SK-N-SH treated with all-trans-retinoic acid at 6 μM for 48 hours (cell line): ENCODE measurements around the gene HPCAL1.

Source experiments
- ATAC-seq: fragments of 200-7000 bp; cut with Tn5 transposase; 3 replicates; pipeline ENCODE4 v1.9.1; 2020; ENCODE audit warnings: mild to moderate bottlenecking, moderate library complexity
- ARNTL ChIP-seq: fragments of 450-650 bp; formaldehyde crosslinking; IDR thresholded peaks from 2 replicates; pipeline ENCODE4 v1.5.0; 2020; ENCODE audit warnings: low read depth, mild to moderate bottlenecking, moderate library complexity, borderline replicate concordance
- CSDC2 ChIP-seq: fragments of 250-450 bp; sonication (Bioruptor Pico); IDR thresholded peaks from 2 replicates; pipeline ENCODE4 v1.5.0; 2020; ENCODE audit warnings: mild to moderate bottlenecking, moderate library complexity
- ESRRG ChIP-seq: fragments of 250-450 bp; sonication (Bioruptor Pico); IDR thresholded peaks from 2 replicates; pipeline ENCODE4 v1.6.1; 2021; ENCODE audit warnings: mild to moderate bottlenecking
- GLIS3 ChIP-seq: fragments of 250-450 bp; sonication (Bioruptor Pico); IDR thresholded peaks from 2 replicates; pipeline ENCODE4 v1.5.0; 2020; ENCODE audit warnings: mild to moderate bottlenecking, moderate library complexity
- ISL1 ChIP-seq: fragments of 250-450 bp; sonication (Bioruptor Pico); IDR thresholded peaks from 2 replicates; pipeline ENCODE4 v2.1.2; 2022; ENCODE audit warnings: mild to moderate bottlenecking, moderate library complexity
- OSR1 ChIP-seq: fragments of 250-450 bp; sonication (Bioruptor Pico); IDR thresholded peaks from 2 replicates; pipeline ENCODE4 v1.8.0; 2022; ENCODE audit warnings: moderate library complexity, mild to moderate bottlenecking, inconsistent platforms
- PPARA ChIP-seq: fragments of 250-450 bp; sonication (Bioruptor Pico); IDR thresholded peaks from 2 replicates; pipeline ENCODE4 v1.5.0; 2020; ENCODE audit warnings: mild to moderate bottlenecking, borderline replicate concordance
- RARB ChIP-seq: fragments of 250-450 bp; sonication (Bioruptor Pico); IDR thresholded peaks from 2 replicates; pipeline ENCODE4 v1.8.0; 2021; ENCODE audit warnings: mild to moderate bottlenecking, moderate library complexity
- SNAI2 ChIP-seq: fragments of 250-450 bp; sonication (Bioruptor Pico); IDR thresholded peaks from 2 replicates; pipeline ENCODE4 v1.5.0; 2020; ENCODE audit warnings: mild to moderate bottlenecking, moderate library complexity
- TCF4 ChIP-seq: fragments of 250-450 bp; sonication (Bioruptor Pico); IDR thresholded peaks from 2 replicates; pipeline ENCODE4 v1.8.0; 2021; ENCODE audit warnings: mild to moderate bottlenecking, moderate library complexity, borderline replicate concordance
- TOX ChIP-seq: fragments of 250-450 bp; sonication (Bioruptor Pico); IDR thresholded peaks from 2 replicates; pipeline ENCODE4 v1.8.0; 2021; ENCODE audit warnings: mild to moderate bottlenecking, moderate library complexity, borderline replicate concordance
- ZC3H10 ChIP-seq: fragments of 250-450 bp; sonication (Bioruptor Pico); IDR thresholded peaks from 2 replicates; pipeline ENCODE4 v1.5.1; 2021; ENCODE audit warnings: mild to moderate bottlenecking, moderate library complexity
- ZFP3 ChIP-seq: fragments of 250-450 bp; sonication (Bioruptor Pico); IDR thresholded peaks from 2 replicates; pipeline ENCODE4 v1.5.0; 2020; ENCODE audit warnings: mild to moderate bottlenecking, moderate library complexity
- ZFP30 ChIP-seq: fragments of 450-650 bp; formaldehyde crosslinking; IDR thresholded peaks from 2 replicates; pipeline ENCODE4 v1.5.0; 2022; ENCODE audit warnings: mild to moderate bottlenecking, moderate library complexity
- ZNF565 ChIP-seq: fragments of 450-650 bp; formaldehyde crosslinking; conservative IDR thresholded peaks from 2 replicates; pipeline ENCODE4 v1.5.0; 2020; ENCODE audit warnings: low read depth, mild to moderate bottlenecking, moderate library complexity
- ZNF70 ChIP-seq: fragments of 450-650 bp; formaldehyde crosslinking; IDR thresholded peaks from 2 replicates; pipeline ENCODE4 v1.5.0; 2020; ENCODE audit warnings: mild to moderate bottlenecking, moderate library complexity
- ZNF8 ChIP-seq: fragments of 450-650 bp; formaldehyde crosslinking; IDR thresholded peaks from 2 replicates; pipeline ENCODE4 v1.5.0; 2020; ENCODE audit warnings: mild to moderate bottlenecking, moderate library complexity
- TF ChIP-seq, protein P1 (sequence below): fragments of 250-450 bp; sonication (Bioruptor Pico); IDR thresholded peaks from 2 replicates; pipeline ENCODE4 v1.5.1; 2021; ENCODE audit warnings: mild to moderate bottlenecking, moderate library complexity
- TF ChIP-seq, protein P2 (sequence below): fragments of 250-450 bp; sonication (Bioruptor Pico); IDR thresholded peaks from 2 replicates; pipeline ENCODE4 v1.5.0; 2020; ENCODE audit warnings: mild to moderate bottlenecking, moderate library complexity
- TF ChIP-seq, protein P3 (sequence below): fragments of 250-450 bp; sonication (Bioruptor Pico); IDR thresholded peaks from 2 replicates; pipeline ENCODE4 v1.8.0; 2021; ENCODE audit warnings: low read depth, mild to moderate bottlenecking, moderate library complexity, borderline replicate concordance
- TF ChIP-seq, protein P4 (sequence below): fragments of 250-450 bp; sonication (Bioruptor Pico); IDR thresholded peaks from 2 replicates; pipeline ENCODE4 v1.5.1; 2020; ENCODE audit warnings: low read depth, mild to moderate bottlenecking, moderate library complexity
- TF ChIP-seq, protein P5 (sequence below): fragments of 250-450 bp; sonication (Bioruptor Pico); IDR thresholded peaks from 2 replicates; pipeline ENCODE4 v1.8.0; 2020; ENCODE audit warnings: mild to moderate bottlenecking, moderate library complexity, borderline replicate concordance

HPCAL1 gene

DNA sequence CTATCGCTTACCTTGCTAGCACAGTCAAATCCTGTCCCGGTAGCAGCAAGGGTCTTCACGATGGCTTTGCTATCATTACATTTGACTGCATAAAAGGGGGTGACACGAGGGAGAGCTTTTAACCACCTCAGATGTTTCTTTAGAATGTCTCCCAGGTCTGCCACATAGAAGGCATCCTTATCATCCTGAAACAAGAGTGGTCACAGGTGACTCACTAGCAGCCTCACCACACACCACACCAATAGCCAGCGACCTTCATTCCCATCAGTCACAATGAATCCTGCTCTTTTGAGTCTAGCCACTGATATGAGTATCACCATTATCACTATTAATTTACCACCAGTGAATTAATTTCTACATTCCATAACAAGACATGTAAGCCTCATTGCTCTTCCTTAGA, 141.8 kb downstream of the HPCAL1 start:
- no peak for ATAC-seq
- TF ChIP-seq, protein P1, sequence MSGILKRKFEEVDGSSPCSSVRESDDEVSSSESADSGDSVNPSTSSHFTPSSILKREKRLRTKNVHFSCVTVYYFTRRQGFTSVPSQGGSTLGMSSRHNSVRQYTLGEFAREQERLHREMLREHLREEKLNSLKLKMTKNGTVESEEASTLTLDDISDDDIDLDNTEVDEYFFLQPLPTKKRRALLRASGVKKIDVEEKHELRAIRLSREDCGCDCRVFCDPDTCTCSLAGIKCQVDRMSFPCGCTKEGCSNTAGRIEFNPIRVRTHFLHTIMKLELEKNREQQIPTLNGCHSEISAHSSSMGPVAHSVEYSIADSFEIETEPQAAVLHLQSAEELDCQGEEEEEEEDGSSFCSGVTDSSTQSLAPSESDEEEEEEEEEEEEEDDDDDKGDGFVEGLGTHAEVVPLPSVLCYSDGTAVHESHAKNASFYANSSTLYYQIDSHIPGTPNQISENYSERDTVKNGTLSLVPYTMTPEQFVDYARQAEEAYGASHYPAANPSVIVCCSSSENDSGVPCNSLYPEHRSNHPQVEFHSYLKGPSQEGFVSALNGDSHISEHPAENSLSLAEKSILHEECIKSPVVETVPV, result no peak
- TF ChIP-seq ARNTL (CRISPR knock-in tag) (no peak), TOX (CRISPR knock-in tag) (no peak), ESRRG (CRISPR knock-in tag) (no peak), ZFP3 (no peak), RARB (no peak), PPARA (CRISPR knock-in tag) (no peak)
- TF ChIP-seq, protein P2, sequence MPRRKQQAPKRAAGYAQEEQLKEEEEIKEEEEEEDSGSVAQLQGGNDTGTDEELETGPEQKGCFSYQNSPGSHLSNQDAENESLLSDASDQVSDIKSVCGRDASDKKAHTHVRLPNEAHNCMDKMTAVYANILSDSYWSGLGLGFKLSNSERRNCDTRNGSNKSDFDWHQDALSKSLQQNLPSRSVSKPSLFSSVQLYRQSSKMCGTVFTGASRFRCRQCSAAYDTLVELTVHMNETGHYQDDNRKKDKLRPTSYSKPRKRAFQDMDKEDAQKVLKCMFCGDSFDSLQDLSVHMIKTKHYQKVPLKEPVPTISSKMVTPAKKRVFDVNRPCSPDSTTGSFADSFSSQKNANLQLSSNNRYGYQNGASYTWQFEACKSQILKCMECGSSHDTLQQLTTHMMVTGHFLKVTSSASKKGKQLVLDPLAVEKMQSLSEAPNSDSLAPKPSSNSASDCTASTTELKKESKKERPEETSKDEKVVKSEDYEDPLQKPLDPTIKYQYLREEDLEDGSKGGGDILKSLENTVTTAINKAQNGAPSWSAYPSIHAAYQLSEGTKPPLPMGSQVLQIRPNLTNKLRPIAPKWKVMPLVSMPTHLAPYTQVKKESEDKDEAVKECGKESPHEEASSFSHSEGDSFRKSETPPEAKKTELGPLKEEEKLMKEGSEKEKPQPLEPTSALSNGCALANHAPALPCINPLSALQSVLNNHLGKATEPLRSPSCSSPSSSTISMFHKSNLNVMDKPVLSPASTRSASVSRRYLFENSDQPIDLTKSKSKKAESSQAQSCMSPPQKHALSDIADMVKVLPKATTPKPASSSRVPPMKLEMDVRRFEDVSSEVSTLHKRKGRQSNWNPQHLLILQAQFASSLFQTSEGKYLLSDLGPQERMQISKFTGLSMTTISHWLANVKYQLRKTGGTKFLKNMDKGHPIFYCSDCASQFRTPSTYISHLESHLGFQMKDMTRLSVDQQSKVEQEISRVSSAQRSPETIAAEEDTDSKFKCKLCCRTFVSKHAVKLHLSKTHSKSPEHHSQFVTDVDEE (CRISPR knock-in tag), result no peak
- TF ChIP-seq, protein P3, sequence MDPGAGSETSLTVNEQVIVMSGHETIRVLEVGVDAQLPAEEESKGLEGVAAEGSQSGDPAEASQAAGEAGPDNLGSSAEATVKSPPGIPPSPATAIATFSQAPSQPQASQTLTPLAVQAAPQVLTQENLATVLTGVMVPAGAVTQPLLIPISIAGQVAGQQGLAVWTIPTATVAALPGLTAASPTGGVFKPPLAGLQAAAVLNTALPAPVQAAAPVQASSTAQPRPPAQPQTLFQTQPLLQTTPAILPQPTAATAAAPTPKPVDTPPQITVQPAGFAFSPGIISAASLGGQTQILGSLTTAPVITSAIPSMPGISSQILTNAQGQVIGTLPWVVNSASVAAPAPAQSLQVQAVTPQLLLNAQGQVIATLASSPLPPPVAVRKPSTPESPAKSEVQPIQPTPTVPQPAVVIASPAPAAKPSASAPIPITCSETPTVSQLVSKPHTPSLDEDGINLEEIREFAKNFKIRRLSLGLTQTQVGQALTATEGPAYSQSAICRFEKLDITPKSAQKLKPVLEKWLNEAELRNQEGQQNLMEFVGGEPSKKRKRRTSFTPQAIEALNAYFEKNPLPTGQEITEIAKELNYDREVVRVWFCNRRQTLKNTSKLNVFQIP (CRISPR knock-in tag), result no peak
- TF ChIP-seq, protein P4, sequence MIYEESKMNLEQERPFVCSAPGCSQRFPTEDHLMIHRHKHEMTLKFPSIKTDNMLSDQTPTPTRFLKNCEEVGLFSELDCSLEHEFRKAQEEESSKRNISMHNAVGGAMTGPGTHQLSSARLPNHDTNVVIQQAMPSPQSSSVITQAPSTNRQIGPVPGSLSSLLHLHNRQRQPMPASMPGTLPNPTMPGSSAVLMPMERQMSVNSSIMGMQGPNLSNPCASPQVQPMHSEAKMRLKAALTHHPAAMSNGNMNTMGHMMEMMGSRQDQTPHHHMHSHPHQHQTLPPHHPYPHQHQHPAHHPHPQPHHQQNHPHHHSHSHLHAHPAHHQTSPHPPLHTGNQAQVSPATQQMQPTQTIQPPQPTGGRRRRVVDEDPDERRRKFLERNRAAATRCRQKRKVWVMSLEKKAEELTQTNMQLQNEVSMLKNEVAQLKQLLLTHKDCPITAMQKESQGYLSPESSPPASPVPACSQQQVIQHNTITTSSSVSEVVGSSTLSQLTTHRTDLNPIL (CRISPR knock-in tag), result no peak

DNA sequence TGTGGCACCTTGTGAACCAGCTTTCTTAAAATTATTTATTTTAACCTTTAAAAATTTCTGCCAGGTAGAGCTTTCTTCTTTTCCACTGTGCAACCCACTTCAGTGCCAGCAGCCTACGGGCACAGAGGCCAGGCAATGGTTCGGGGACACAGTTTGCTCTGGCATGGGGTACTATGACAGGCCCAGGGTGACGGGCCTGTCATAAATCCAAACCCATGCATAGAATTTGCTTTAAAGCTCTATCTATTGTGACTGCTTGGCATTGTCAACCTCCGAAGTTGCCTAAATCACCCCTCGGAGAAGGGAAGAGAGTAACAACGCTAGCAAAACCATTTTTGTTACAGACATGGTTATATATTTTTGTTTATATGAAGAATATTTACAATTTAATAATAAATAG, 143.9 kb downstream of the HPCAL1 start:
- ATAC-seq, result no peak
- TF ChIP-seq ZNF8 (no peak), ISL1 (CRISPR knock-in tag) (no peak), CSDC2 (no peak), ESRRG (CRISPR knock-in tag) (no peak), OSR1 (no peak), ARNTL (CRISPR knock-in tag) (no peak), ZNF565 (CRISPR knock-in tag) (no peak), ZFP30 (CRISPR knock-in tag) (no peak), TCF4 (CRISPR knock-in tag) (no peak), SNAI2 (CRISPR knock-in tag) (no peak), ZNF70 (CRISPR knock-in tag) (no peak), GLIS3 (CRISPR knock-in tag) (no peak), ZFP3 (no peak), ZC3H10 (CRISPR knock-in tag) (no peak), TOX (CRISPR knock-in tag) (no peak)
- TF ChIP-seq, protein P1, result no peak
- TF ChIP-seq, protein P2 (CRISPR knock-in tag), result no peak
- TF ChIP-seq, protein P4 (CRISPR knock-in tag), result no peak
- TF ChIP-seq, protein P5, sequence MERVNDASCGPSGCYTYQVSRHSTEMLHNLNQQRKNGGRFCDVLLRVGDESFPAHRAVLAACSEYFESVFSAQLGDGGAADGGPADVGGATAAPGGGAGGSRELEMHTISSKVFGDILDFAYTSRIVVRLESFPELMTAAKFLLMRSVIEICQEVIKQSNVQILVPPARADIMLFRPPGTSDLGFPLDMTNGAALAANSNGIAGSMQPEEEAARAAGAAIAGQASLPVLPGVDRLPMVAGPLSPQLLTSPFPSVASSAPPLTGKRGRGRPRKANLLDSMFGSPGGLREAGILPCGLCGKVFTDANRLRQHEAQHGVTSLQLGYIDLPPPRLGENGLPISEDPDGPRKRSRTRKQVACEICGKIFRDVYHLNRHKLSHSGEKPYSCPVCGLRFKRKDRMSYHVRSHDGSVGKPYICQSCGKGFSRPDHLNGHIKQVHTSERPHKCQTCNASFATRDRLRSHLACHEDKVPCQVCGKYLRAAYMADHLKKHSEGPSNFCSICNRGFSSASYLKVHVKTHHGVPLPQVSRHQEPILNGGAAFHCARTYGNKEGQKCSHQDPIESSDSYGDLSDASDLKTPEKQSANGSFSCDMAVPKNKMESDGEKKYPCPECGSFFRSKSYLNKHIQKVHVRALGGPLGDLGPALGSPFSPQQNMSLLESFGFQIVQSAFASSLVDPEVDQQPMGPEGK, result no peak
